GM11168 (cell line): ENCODE data around the gene CUX1.
"Not testable (repeated sequence)": the region's sequence is repeated elsewhere in the genome, so short reads cannot be mapped to it uniquely, and the experiment has no call there.

ENCODE experiments used
- in situ Hi-C: fragments of 300-500 bp; cut with MboI; formaldehyde crosslinking; loops from one replicate; pipeline ENCODE4 v1.12.0; 2022; ENCODE audit warnings: low sequenced_read_pairs; ENCODE audit not compliant: unreplicated experiment

The CUX1 gene

GRCh38 chr7:101993311-101993710 lies 175.9 kb downstream of the CUX1 start:
- in situ Hi-C loops: no loop called here

GRCh38 chr7:101995121-101995520 lies 177.7 kb downstream of the CUX1 start:
- in situ Hi-C loops: no loop called here

- in situ Hi-C loops: no loop called here
These were observed 178.8 kb downstream of the CUX1 start for GRCh38 chr7:101996131-101996691.

DNA sequence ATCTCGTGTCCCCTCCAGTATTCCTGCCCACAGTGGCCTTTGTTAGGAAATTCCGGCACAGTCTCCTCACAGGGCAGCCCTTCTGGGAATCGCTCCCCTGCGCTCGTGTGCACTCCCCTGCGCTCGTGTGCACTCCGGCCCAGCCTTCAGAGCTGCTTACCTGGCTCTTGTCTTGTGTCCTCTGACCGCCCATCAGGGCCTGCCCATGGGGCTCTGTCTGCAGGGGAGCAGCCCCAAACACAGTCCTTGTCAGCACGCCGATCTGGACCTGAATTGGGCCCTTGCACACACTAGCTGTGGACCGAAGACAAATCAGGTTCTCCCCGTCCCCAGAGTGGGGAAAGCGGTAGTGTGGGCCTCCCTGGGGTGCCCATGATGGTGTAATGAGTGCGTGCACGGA lies 179.4 kb downstream of the CUX1 start:
- in situ Hi-C loops: no loop called here

GRCh38 chr7:101998029-101998905 lies 180.8 kb downstream of the CUX1 start:
- in situ Hi-C loops: no loop called here

- in situ Hi-C loops: no loop called here
These were observed 181.4 kb downstream of the CUX1 start for GRCh38 chr7:101998906-101999240.

GRCh38 chr7:101999393-101999792 lies 182.0 kb downstream of the CUX1 start:
- in situ Hi-C loops: no loop called here

DNA sequence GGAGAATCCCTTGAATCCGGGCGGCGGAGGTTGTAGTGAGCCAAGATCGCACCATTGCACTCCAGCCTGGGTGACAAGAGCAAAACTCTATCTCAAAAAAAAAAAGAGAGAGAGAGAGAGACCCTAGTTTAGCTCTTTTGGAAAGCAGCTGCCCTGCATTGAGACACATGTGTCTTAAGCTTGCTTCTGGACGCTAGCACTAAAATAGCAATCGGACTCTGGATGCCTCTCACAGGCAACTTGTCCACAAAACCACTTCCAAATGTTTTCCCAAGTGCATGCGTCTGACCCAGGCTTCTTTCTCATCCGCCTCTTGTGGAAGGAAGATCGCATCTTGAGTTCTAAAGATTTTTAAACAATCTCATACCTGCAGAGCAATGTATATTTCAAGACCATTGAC lies 182.7 kb downstream of the CUX1 start:
- in situ Hi-C loops: no loop called here

DNA sequence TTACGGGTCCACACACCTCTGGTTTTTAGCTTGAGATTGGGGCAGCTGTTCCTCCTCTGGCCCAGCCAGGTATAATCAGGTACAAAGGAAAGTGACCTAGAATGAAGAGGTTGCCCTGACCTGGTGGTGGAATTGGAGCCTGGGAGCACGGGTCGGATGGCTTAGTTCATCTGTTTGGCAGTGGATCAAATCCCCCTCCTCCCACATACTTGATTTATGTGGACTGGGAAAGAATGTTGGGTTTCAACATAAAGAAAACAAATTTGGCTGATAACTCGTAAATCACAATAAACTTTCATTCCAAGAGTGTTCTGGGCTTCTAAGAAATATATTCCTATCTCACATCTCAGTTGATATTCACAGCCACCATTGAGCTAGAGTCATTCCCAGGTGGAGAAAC lies 186.8 kb downstream of the CUX1 start:
- in situ Hi-C loops: no loop called here

GRCh38 chr7:102004848-102005247 lies 187.4 kb downstream of the CUX1 start:
- in situ Hi-C loops: no loop called here

DNA sequence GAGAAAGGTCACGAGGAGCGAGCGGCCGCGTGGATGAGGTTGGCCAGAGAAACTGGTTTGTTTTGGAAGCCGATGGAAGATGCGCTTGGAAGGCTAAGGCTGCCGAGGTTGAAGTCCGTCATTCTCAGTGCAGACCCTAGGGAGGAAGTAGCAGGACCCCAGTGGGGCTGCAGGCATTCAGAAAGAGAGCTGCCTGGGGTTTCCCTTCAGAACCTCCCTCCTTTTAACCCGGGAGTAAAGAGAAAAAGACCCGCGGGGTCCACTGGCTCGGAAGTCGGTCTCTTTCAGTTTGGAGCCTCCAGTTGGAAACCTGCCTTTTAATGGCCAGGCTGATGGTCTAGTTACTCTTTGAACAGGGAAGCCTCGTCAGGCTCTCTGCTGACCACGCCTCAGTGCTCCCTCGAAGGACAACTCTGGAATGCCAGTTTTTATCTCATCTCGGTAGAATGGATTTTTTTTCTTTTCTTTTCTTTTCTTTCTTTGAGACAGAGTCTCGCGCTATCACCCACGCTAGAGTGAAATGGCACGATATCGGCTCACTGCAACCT lies 188.6 kb downstream of the CUX1 start:
- in situ Hi-C loops: no loop called here

DNA sequence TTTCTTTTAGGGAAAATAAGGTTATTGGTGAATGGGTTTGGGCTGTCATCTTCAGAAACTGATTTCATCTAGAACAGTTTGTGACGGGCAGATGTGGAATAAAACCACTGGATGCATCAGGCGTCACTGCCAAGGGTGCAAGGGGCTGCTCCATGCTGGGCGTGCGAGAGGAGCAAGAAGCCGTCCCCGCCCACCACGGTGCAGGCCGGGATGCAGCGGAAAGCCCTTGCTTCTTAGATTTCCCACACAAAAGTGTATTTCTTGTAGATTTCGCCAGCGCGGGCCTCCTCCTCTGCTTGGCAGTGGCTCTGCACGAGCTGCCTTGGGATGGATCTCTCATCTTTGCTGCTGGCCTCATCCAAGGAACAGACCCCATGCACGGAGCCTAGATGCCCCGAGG lies 189.3 kb downstream of the CUX1 start:
- in situ Hi-C loops: no loop called here

DNA sequence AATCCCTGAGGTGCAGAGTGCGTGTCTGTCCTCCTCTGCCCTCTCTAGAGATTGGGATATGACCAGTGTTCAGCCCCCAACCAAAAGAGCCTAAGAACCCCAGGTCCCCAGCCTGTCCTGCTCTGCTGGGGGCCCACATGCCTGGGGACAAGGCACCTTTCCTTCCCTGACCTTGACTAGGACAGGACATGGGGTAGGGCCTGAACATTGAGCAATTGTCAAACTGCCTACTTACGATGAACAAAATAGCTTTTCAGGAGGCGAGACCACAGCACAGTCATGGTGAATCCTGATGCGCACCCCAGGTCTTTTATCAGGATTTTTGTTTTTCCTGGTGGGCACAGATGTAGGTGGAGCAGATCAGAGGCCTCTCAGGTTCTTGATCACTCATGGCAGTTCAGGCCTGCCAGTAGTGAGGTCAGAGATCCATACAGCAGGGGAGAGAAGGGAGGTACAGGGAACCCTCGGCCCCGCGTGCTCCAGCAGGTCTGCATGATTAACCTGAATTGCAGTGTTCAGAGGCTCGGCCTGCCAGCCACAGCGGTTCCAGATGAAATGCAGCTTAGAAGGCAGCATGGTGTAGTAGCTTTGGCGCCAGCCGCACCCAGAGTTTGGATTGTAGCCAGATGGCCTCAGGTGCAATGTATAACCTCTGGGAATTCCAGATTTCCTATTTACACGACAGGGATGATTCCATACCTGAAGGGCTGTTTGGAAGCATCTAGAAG lies 191.3 kb downstream of the CUX1 start:
- in situ Hi-C loops: no loop called here

- in situ Hi-C loops: no loop called here
These were observed 192.2 kb downstream of the CUX1 start for GRCh38 chr7:102009628-102010027.

GRCh38 chr7:102012112-102012830 lies 194.8 kb downstream of the CUX1 start:
- in situ Hi-C loops: not testable (repeated sequence)

DNA sequence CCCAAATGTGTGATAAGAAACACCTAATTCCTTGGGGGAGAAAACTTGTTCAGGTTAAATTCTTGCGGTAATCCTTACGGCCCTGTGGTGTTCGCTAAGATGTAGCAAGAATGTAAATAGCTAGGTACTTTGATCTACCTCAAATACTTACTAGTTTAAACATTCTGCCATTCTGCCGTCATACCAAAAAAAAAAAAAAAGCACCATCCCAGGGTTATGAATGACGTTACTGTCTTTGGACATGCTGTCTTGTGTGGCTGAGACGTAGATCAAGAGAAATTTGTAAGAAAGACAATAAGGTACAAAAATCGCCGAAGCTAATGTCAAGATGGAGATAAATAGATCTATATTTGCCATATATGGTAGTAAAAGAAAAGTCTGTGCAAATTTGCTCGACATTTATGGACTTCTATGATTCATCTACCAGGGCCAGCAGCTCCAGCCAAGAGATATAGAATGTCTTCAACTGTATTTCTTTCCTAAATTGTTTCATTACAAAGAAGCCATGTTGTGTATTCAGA lies 195.6 kb downstream of the CUX1 start:
- in situ Hi-C loops: no loop called here

DNA sequence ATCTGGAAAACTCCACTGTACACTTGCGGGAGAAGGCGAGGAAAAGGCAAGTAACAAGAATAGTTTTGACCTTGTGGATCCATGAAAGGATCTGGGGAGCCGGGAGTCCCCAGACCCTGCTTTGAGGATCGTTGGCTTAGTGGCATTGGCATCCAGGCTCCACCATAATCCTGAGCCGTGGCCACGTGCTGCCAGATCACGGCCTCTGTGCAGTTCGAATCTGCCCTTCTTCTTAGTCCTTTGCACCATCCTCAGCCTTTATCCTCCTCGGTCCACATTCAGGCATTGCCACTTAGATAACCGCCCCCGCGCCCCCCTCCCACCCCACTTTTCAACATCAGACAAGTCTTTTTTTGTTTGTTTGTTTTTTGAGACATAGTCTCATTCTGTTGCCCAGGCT lies 201.4 kb downstream of the CUX1 start:
- in situ Hi-C loops: no loop called here

- in situ Hi-C loops: no loop called here
These were observed 202.0 kb downstream of the CUX1 start for GRCh38 chr7:102019461-102019860.

GRCh38 chr7:102021841-102022618 lies 204.6 kb downstream of the CUX1 start:
- in situ Hi-C loops: no loop called here
